DMS79 treated with DMSO at 0.1 percent for 48 hours (cell line): Measurements from ENCODE around the gene BTLA.
A peak's percentile ranks its signal among the peaks of the same experiment; 100 is the strongest.
"Not testable (repeated sequence)": the region's sequence is repeated elsewhere in the genome, so short reads cannot be mapped to it uniquely, and the experiment has no call there.

ENCODE experiments used
- DNase-seq: peaks from one replicate; lab custom pipeline; 2025; lab: John Stamatoyannopoulos, UW

The BTLA gene

GRCh38 chr3:112498914-112499711 lies at the start of gene BTLA:
Gene BTLA, minus strand, starts transcription at chr3:112499472. Its CDS starts 114 bp downstream, at chr3:112499358.
- DNase-seq: no peak

- DNase-seq: no peak
Observed at GRCh38 chr3:112546216-112546759, 47.0 kb upstream of the BTLA start.

- DNase-seq: no peak
Observed at GRCh38 chr3:112539825-112540650, 40.8 kb upstream of the BTLA start.

- DNase-seq: no peak
Observed at GRCh38 chr3:112531358-112531781, 32.1 kb upstream of the BTLA start.

- DNase-seq: no peak
Observed at GRCh38 chr3:112530573-112530972, 31.3 kb upstream of the BTLA start.

GRCh38 chr3:112524127-112524526 lies 24.9 kb upstream of the BTLA start:
- DNase-seq: not testable (repeated sequence)

GRCh38 chr3:112519424-112520001 lies 20.2 kb upstream of the BTLA start:
- DNase-seq: peak; percentile 26

GRCh38 chr3:112518970-112519369 lies 19.7 kb upstream of the BTLA start:
- DNase-seq: not testable (repeated sequence)

GRCh38 chr3:112514527-112515128 lies 15.4 kb upstream of the BTLA start:
- no peak for DNase-seq

GRCh38 chr3:112512320-112512719 lies 13.0 kb upstream of the BTLA start:
- DNase-seq: no peak

GRCh38 chr3:112508860-112509259 lies 9.6 kb upstream of the BTLA start:
- DNase-seq: no peak

- DNase-seq: no peak
Observed at GRCh38 chr3:112508261-112508660, 9.0 kb upstream of the BTLA start.

- no peak for DNase-seq
Observed at GRCh38 chr3:112505907-112506306, 6.6 kb upstream of the BTLA start.

- DNase-seq: no peak
Observed at GRCh38 chr3:112504123-112504522, 4.9 kb upstream of the BTLA start.

GRCh38 chr3:112503304-112503972 lies 4.2 kb upstream of the BTLA start:
- no peak for DNase-seq

GRCh38 chr3:112500621-112501020 lies 1.3 kb upstream of the BTLA start:
- no peak for DNase-seq

- no peak for DNase-seq
Observed at GRCh38 chr3:112497897-112498548, 1.2 kb downstream of the BTLA start.

GRCh38 chr3:112496366-112497067 lies 2.8 kb downstream of the BTLA start:
- DNase-seq: no peak

- not testable (repeated sequence) for DNase-seq
Observed at GRCh38 chr3:112494448-112494767, 4.9 kb downstream of the BTLA start.

- no peak for DNase-seq
Observed at GRCh38 chr3:112492124-112492523, 7.1 kb downstream of the BTLA start.
